HS-5 (cell line): Measurements from ENCODE around the gene NPAS4.
A peak's percentile ranks its signal among the peaks of the same experiment; 100 is the strongest.
"Not testable (repeated sequence)": the region's sequence is repeated elsewhere in the genome, so short reads cannot be mapped to it uniquely, and the experiment has no call there.

ENCODE experiments used
- DNase-seq: peaks from one replicate; pipeline ENCODE4 v3.0.0-alpha.2; 2012; ENCODE audit warnings: low read depth

The NPAS4 gene

DNA sequence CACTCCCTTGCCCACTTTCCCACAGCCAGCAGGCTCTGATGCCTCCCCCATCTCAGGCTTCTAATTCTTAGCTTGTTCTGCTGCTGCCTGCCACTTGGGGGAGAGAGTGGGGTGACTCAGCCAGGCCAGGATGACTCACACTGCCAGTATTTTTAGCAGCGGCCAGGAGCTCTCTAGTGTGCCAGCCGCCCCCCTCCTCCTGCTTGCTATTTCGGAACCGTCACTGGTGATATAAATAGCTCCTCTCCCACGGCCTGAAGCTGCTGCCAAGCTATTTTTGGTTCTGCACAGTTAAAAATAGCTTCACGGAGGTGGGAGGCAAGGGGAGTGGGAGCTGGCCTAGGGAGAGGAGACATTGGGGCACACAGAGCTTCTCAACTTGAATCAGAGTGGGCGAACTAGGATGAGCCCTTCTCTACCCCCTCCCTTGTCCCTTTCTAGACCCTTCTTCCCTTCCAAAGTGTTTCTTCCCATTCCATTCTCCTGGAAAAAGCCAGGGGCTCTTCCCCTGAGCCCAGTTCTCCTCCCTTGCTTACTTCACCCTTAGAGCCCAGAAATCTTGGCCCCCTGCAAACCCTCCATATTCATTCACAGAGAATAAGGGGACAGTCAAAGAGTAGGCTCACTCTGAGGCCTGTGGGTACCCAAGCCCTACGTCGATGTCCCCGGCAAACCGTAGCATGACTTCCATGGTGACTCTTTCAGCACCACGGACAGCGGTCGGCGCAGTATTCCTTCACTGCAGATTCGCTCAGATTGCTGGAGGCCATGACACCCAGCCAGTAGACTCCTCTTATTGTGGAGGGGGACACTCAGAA, 2.5 kb upstream of the NPAS4 start:
- peak; percentile 73 for DNase-seq

DNA sequence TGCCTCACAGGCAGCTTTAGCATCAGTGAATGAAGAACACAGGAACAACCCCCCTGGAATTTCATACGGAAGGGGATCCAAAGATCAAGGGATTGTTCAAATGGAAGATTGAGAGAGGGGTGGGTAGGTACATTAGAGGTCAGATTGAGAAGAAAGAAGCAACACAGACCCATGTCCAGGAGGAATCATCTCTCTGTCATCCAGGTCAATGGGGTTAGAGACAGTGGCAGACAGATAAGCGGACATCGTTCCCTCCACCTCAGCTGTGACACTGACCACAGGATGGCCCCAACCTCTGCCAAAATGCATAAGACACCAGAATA, 1.9 kb upstream of the NPAS4 start:
- DNase-seq: no peak

DNA sequence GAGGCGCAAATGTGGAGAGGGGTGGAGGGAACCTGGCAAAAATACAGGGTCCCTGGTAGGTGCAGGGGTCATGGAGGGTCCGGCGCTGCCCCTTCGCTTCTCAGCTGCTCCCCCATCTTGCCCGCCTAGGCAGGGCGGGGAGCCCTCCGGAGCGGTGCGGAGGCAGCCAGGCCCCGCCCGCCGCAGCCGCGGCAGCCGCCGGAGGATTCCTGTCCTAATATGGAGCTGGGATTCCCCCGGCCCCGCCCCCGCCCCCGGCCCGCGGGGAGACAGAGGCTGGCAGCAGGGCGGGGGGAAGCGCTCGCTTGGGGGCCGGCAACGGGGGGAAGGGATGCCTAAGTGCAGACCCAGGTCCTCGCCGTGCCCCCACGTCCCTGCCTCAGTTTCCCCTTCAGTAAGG, 1.0 kb upstream of the NPAS4 start:
- no peak for DNase-seq

DNA sequence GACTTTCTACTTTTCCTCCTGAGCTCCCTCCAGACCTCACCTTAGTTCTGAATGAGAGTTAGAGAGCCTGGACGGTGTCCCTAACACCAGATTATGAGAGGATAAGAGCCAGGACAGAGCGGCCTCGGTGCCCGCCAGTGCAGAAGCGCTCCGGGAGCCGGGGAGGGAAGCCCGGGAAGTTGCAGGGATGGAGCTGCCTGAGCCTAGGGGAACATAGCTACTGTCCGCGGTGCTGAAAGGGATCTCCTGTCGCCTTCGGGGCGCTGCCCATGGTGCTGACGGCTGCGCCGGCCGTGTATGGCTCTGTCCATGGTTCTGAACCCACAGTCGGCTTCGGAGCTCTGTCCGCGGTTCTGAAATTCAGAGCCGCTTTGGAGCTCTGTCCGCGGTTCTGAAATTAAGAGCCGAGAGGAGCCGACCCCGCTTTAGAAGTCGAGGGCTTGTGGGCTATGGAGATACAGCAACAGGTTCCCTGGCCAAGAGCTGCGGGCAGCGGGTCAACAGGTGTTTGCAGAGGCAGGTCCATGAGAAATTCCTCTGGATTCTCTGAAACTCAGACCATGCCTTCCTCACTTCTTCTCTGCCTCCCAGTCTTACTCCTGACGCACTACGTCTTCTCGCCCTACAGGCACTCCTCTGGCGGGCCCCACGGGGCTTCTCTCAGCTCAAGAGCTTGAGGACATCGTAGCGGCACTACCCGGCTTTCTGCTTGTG, 814 bp downstream of the NPAS4 start:
- DNase-seq: no peak

DNA sequence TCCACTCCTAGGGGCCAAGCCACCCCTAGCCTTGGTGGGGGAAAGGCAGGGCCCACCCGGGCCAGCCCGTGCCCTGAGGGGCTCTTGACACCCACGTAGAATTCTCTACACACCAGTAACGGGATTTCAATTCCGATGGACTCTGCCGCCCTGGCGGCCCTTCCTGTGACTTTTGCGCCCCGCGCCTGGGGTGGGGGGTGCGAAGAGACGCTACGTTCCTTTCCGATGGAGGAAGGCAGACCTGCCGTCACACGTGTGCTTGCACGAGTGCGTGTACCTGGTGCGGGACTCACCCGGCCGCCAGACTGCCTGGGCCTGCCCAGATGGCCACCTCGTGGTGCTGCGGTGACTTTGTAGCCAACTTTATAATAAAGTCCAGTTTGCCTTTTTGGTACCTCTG, 5.5 kb downstream of the NPAS4 start:
- DNase-seq: no peak

DNA sequence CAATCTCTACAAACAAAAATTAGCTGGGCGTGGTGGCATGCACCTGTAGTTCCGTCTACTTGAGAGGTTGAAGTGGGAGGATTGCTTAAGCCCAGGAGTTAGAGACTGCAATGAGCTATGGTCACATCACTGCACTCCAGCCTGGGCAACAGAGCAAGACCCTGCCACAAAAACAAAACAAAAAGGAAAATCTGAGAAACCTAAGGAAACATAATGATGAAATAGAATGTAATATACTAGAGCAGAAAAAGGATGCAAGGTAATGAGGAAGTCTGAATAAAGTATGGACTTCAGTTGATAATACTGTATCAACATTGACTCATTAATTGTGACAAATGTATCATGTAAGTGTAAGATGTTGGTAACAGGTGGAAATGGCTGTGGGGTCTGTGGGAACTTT, 8.1 kb downstream of the NPAS4 start:
- no peak for DNase-seq

DNA sequence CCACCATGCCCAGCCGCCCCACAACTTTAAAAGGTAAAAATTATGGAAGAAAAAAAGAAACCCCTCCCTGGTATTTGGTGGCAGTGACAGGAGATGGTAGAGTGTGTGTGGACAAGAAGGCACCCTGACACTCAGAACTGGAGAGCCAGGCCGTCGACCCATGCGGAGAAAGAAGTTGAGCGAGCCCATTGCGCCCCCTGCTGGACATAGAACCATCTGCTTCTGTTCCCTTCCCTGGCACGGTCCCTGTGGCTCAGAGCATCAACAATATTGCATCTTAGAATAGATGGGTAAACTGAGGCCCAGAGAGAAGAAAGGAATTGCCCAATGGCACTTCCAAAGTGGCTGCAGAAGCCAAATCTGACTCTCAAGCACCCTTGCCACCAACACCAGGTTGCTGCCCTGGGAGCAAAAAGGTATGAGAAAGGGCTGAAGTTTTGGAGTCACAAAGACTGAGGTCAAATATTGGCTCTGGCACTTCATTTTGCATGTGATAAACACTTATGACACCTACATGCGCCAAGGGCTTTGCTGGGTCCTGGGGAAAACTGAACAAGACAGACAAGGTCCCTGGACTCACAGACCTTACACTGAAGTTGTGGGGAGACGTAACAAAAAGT, 9.3 kb downstream of the NPAS4 start:
- DNase-seq: no peak

DNA sequence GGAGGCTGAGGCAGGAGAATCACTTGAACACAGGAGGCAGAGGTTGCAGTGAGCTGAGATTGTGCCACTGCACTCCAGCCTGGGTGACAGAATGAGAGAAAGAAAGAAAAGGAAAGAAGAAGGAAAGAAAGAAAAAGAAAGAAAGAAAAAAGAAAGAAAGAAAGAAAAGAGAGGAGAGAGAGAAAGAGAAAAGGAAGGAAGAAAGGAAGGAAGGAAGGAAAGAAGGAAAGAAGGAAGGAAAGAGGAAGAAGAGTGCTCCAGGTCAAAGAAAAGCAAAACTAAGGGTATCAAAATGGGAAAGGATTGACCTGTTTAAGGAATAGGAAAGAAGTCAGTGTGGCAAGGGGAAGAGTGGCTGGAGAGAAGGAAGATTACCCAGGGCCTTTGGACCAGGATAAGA, 10.5 kb downstream of the NPAS4 start:
- not testable (repeated sequence) for DNase-seq

DNA sequence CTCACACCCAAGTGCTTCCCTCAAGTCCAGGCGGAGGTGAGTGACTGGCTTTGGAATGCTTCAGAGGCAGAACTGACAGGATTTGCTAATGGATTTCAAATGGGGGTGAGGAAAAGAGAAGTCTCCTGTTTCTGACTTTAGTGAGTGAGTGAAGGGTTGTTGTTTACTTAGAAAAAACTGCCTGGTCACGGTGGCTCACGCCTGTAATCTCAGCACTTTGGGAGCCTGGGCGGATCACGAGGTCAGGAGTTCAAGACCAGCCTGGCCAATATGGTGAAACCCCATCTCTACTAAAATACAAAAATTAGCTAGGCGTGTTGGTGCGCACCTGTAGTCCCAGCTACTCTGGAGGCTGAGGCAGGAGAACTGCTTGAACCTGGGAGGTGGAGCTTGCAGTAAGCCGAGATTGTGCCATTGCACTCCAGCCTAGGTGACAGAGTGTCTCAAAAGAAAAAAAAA, 11.1 kb downstream of the NPAS4 start:
- DNase-seq: not testable (repeated sequence)

DNA sequence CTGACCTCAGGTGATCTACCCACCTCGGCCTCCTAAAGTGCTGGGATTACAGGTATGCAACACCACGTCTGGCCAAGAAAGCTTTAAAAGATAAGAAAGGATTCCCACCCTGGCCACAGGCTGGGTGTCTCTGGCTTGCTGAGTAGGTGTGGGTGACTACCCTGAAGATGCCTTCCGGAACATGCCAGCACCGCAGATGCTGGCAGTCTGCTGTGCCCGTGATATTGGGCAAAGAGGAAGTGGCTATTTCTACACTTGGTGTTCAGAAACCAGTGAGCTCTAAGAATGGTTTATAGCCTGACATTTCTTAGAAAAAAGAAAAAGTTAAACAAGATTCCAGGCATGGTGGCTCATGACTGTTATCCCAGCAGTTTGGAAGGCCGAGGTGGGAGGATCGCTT, 11.8 kb downstream of the NPAS4 start:
- DNase-seq: no peak

DNA sequence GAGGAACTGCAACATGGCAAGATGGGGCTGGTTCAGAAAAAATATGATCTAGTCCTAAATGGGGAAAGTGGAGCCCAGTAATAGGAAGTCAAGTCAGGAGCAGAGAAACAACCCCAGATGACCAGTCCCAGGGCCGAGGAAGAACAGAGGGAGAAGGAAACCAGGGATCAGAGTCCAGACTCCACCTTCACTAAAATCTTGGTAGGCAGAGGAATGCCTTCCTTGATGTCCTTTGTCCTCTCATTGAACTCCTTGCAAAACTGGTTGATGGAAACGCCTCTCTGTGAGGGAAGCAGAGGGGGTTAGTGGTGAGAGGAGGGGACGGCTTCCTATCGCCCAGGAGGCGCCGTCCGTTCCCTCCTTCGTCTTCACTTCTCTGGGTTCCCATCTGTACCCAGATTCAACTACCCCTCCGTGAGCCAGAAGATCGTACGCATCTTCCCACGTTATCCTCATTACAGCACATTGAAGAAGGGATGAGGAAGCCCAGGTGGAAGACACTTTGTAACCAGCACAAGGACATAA, 17.2 kb downstream of the NPAS4 start:
- DNase-seq: no peak

DNA sequence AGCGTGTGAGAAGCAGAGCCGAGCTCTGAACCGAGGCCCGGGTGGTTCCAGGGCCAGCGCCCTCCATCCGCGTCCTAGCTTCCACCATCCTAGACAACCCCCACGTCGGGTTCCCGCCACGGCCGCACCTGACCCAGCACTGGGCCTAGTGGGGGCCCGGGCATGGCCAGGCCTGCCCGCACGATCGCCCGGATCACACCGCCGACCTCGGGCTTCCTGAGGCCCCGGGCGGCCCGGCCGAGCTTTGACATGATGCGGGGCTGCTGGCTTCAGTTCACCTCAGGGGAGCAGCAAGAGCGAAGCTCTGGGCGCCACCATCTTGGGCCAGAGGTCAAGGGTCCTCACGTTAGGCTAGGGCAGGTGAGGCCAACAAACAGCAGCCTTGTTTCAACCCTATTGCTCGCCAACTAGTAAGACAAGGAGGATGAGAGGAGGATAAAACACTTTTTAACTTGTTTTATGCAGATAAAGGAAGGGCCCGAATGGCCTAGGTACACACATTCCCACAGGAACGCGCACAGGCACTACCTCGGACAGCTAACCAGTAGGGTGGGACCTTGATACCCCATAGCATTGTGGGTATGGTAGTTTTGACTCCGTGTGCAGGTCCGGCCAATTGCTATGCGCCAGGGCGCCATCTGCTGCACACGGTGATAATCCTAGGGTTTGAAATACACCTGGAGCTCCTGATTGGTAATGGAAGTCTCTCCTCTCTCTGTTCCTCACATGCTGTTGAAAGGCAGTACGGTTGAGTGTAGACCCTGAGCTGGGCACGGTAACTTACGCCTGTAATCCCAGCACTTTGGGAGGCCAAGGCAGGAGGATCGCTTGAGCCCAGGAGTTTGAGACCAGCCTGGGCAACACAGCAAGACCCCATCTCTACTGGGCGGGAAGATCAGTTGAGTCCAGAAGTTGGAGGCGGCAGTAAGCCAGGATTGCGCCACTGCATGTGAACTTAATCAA, 17.9 kb downstream of the NPAS4 start, which contains the start of gene MRPL11:
MRPL11 (minus strand) TSS at position 345 of the 963 bp plus-strand sequence; CDS start at position 251, 94 bp downstream.
- DNase-seq: peak; percentile 88

DNA sequence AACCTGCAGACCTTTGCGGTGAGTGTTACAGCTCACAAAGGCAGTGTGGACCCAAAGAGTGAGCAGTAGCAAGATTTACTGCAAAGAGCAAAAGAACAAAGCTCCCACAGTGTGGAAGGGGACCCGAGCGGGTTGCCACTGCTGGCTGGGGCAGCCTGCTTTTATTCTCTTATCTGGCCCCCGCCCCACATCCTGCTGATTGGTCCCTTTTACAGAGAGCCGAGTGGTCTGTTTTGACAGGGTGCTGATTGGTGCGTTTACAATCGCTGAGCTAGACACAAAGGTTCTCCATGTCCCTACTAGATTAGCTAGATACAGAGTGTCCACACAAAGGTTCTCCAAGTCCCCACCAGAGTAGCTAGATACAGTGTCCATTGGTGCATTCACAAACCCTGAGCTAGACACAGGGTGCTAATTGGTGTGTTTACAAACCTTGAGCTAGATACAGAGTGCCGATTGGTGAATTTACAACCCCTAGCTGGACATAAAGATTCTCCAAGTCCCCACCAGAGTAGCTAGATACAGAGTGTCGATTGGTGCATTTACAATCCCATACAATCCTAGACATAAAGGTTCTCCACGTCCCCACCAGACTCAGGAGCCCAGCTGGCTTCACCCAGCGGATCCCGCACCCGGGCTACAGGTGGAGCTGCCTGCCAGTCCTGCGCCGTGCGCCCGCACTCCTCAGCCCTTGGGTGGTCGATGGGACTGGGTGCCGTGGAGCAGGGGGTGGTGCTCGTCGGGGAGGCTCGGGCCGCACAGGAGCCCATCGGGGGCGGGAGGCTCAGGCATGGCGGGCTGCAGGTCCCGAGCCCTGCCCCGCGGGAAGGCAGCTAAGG, 19.5 kb downstream of the NPAS4 start:
- DNase-seq: not testable (repeated sequence)

DNA sequence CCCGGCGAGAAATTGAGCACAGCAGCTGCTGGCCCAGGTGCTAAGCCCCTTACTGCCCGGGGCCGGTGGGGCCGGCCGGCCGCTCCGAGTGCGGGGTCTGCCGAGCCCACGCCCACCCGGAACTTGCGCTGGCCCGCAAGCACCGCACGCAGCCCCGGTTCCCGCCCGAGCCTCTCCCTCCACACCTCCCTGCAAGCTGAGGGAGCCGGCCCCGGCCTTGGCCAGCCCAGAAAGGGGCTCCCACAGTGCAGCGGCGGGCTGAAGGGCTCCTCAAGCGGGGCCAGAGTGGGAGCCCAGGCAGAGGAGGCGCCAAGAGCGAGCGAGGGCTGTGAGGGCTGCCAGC, 20.1 kb downstream of the NPAS4 start:
- DNase-seq: not testable (repeated sequence)

DNA sequence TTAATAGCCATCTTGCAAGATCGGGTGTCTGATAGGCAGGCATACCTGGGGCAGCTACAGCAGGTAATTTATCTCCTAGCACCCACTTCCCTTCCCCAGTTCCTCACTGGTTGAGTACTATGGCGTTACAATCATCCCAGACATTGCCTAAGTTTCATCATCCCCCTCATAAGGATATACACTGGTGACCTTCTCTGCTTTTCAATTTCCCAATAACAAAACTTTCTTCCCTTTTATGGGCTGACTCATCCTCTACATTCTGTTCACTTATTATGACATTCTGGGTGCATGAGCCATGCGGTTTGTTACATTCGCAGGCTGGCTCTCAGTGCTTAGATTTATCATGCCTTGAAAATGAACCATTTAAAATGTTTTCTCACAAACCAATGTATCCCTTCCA, 22.8 kb downstream of the NPAS4 start:
- peak; percentile 93 for DNase-seq

DNA sequence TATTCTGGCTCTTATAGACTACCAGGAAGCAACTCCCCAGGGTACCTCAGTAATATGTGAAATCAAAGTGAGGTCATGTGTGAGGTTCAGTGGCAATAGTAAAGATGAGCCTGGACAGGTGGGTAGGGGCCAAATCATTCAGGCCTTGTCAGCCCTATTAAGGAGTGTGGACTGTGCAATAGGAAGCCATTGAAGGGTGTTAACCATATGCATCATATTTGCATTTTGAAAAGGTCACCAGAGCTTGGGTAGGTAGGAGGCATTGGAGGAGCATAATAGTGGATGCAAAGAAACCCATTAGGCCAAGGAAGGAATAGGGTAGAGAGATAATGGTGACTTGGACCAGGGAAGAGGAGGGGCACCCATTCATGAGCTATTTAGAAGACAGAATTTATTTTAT, 26.2 kb downstream of the NPAS4 start:
- no peak for DNase-seq

DNA sequence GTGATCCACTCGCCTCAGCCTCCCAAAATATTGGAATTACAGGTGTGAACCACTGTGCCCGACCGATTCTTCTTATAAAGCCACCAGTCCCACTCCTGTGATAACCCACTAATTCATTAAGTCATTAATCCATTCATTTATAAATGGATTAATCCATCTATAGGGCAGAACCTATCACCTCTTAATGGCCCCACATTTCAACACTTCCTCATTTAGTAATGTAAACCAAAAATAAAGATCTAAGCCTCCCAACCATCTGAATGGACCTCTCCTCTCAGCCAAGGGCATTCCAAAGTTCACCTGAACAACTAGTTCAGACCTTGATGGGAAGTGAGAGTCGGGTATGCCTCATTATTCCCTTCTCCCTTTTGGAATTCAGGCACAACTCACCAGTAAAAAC, 27.7 kb downstream of the NPAS4 start:
- DNase-seq: no peak

DNA sequence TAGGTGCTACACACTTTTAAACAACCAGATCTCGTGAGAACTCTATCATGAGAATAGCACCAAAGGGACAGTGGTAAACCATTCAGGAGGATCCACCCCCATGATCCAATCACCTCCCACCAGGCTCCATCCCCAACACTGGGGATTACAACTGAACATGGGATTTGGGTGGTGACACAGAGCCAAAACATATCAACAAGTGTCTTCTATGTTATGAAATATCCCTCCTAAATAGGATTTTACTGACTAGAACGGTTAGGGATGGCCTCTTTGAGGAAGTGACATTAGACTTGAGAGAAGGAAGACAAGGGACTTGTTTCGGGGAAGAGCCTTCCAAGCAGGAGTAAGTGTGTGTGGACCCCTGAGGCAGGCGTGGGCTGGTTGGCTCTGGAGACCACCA, 29.7 kb downstream of the NPAS4 start:
- DNase-seq: no peak

DNA sequence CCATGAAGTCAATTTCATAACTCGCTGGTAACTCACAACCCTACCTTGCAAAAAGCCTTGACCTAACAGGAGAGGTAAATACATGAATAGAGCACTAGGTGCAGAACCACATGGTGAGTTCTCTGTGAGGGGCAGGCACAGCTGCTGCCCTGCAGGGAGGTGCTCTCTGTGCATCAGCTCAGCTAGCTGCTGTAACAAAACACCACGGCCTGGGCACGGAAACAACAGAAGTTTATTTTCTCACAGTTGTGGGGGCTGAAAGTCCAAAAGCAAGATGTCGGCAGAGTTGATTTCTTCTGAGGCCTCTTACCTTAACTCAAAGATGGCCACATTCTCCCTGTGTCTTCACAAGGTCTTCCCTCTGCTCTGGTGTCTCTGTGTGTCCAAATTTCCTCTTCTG, 30.8 kb downstream of the NPAS4 start:
- DNase-seq: no peak

DNA sequence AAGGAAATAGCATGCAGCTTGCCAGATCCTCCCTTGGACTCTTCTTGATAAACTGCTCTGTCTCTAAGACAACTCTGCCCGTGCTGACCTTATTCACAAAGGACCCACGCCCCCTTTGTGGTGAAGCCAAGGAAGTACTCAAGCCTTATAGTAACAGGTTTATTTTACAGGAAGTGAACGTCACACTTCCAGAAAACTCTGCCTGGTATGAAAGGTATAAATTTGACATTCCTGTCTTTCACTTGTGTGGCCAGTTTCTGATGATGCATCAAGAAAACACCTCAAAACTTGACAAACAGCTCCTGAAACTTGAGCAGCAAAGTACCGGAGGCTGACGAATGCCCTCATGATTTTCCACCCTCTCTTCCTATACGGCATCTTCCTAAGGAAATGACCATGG, 33.4 kb downstream of the NPAS4 start:
- DNase-seq: no peak

DNA sequence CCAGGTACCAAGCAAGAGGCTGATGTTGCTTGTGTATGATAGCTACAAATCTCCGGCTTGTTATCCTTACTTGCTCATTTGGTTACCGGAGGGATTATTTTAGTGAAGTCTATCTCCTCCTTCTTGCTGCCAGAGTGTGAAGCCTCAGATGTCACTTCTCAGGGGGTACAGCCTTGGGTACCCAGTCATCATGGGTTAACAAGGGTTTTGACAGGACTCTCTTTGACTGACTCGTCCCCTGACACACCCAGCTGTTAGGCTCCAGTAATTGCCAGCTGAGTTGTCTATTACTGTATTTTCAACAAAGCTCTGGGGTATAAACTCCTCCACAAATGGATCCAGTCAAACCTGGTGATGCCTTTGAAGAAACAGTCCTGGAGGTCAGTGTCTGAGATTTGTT, 34.0 kb downstream of the NPAS4 start:
- no peak for DNase-seq
